GM13977 (cell line): Measurements from ENCODE around the gene CCDC137.
A peak's percentile ranks its signal among the peaks of the same experiment; 100 is the strongest.

Experiments used
- DNase-seq: peaks from one replicate; pipeline ENCODE4 v3.0.0; 2012; ENCODE audit warnings: low spot score
- CTCF ChIP-seq: IDR thresholded peaks from 2 replicates; pipeline ENCODE4 v1.5.1; 2012; ENCODE audit warnings: mild to moderate bottlenecking, control low read depth; ENCODE audit not compliant: insufficient read depth; ENCODE audit errors: extremely low read depth, missing control alignments
- in situ Hi-C: fragments of 300-500 bp; cut with MboI; formaldehyde crosslinking; loops from one replicate; pipeline ENCODE4 v1.12.0; 2022; ENCODE audit warnings: low sequenced_read_pairs, low pct_unique_long_range_greater_than_20kb, mixed read lengths, inconsistent platforms; ENCODE audit not compliant: unreplicated experiment

CCDC137 gene

DNA sequence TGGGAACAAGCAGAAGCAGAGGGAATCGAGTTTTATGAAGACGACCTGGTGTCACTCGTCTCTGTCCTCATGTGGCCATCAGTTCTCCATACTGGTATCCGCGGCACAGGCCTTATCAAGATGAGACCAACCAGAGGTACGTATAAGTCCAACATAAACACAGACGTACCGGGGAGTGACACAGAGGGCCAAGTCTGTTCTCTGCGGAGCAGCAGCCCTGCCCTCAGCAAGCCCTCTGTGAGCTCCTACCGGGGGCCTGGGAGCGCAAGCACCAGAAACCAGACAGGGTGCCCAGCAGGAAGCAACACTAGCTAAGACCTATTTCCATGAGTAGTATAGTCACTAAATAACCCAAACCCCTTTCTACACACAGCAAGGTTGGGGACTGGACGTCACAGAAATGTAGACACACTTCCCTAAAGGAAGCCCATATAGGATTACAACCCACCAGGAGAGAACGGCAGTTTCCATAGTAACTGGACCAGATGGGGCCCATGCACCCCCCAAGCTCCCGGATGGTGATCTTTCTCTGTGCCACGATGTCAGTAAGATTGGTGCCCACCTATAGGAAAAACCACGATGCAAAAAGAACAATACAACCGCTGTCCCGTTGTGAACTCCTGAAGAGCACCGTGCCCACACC lies 16.1 kb downstream of the CCDC137 start:
- TF ChIP-seq CTCF: no peak
- DNase-seq: no peak
- in situ Hi-C loops: no loop called here

GRCh38 chr17:81683208-81683583 lies 16.7 kb downstream of the CCDC137 start:
- in situ Hi-C loops: no loop called here
- no peak for TF ChIP-seq CTCF
- no peak for DNase-seq

DNA sequence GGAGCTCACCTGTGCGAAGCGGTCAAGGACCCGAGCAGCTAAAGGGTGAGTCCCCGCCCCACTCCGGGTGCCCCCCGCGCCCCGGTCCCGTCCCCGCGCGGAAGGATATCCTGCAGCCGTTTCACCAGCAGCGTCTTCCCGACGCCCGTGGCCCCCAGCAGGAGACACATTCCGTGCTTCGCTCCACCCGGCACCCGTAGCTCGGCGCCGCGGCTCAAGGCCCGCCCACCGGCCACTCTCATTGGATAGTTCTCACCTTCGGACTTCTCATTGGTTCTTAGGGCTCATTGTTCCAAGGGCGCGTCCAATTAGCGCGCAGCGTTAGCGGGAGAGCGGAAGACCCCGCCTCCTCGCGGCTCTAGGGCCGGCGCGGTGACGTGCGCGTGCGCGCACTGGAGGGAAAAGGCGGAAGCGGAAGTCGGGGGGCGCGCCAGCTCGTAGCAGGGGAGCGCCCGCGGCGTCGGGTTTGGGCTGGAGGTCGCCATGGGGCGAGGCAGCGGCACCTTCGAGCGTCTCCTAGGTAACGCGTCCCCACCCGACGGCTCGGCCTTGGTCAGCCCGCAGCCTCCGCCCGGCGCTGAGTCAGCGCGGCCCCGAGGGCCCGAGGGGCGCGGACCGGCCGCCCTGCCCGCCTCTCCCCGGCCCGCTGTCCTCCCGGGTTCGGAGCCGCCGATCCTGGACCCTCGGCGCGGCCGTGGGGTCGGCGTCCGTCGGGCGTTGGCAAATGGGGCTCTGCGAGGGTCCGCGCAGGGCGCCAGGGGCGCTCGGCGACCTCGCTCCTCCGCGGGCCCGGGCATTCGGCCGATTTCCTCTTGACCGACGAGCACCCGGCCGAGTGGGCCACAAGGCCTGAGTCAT lies 17.3 kb downstream of the CCDC137 start, which contains the start of the genes ARL16 and HGS:
Gene ARL16, minus strand, starts transcription at position 214 of the 858 bp plus-strand sequence. Its CDS starts 44 bp downstream, at position 170.
Gene HGS, plus strand, starts transcription at position 428 of the 858 bp plus-strand sequence. Its CDS starts 56 bp downstream, at position 484.
- in situ Hi-C loops: no loop called here
- peak; percentile 100 for DNase-seq
- no peak for TF ChIP-seq CTCF

DNA sequence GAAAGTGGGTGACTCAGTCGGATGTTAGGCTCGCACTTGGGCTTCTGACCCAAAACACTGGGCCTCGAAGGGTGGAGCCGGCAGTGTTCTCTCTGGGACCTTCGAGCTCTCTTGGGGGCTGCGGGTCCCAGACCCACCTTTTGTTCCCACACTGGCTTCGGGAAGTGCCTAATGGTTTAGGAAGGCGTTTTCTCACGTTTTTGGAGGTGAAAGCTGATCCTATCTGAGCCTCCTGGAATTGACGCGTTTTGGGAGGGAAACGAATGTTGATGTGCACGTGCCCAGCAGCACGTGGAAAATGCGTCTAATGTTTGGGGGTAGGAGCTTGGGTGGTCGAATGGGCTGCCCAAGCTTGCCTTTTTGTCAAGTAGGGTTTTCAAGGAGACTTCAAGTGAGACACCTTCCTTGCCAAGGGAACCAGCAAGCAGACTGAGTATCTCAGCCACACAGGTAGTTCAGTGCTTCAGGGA lies 17.9 kb downstream of the CCDC137 start:
- peak; percentile 29 for DNase-seq
- TF ChIP-seq CTCF: no peak
- in situ Hi-C loops: no loop called here

DNA sequence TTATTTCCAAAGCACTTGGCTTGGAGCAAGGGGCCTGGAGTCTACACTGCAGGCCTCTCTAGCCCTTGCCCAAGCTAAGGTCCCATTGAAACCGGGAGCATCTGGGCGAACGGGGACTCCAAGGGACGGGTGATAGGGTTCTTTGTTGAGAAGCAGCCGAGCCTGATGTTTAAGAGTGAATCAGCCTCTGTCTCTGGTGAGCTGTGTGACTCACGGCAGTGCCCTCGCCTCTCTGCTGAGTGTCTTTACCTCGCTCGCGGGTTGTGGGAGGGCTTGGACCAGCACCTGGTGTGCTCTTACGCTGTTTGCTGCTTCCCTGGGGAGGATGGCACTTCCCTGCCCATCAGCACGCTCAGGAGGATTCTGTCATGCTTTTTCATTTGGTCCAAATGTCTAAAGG lies 18.6 kb downstream of the CCDC137 start:
- DNase-seq: no peak
- in situ Hi-C loops: no loop called here
- TF ChIP-seq CTCF: no peak

DNA sequence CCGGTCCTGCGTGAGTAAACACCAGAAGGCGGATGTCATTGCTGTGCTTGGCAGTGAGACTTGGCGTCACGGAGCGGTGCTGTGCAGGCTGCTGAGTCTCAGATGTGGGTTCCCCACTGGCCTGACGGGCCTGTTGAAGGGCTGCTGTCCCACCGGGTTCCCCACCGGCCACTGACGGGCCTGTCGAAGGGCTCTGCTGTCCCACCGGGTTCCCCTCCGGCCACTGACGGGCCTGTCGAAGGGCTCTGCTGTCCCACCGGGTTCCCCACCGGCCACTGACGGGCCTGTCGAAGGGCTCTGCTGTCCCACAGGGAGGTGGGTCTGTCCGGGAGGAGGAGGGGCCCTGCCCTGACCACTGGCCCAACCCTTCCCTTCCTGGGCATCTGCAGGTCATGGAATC lies 20.1 kb downstream of the CCDC137 start:
- in situ Hi-C loops: no loop called here

More for the DNA sequence above, 20.1 kb downstream of the CCDC137 start:
- no peak for TF ChIP-seq CTCF
- no peak for DNase-seq
